ENCODE results near the gene RBM20.

GRCh38 chr10:110700947-110701616 is 56.9 kb downstream of the RBM20 start:
- TF ChIP-seq CTCF (conservative IDR thresholded peaks at IDR 0.05) (no peak), EZH2 (IDR thresholded peaks at IDR 0.05; ENCODE audit: low read depth) (no peak)

All from PC-9 (cell line).